OCI-LY7 (cell line): Measurements from ENCODE around the gene TRABD2B. TPM values are rescaled to one million over a fixed set of nuclear protein-coding genes. Genes with fewer than 3 reads are reported as not detected.
A peak's percentile ranks its signal among the peaks of the same experiment; 100 is the strongest.

ENCODE experiments used
- BruUV-seq: library from RNA; stranded (reverse); fragments of 400-500 nt; replicated peaks from 2 replicates; lab custom pipeline; 2021; lab: Mats Ljungman, UMichigan
- CTCF ChIA-PET: fragments of 300-600 bp; sonication (Branson Sonifier 250); formaldehyde crosslinking; loops from one replicate; lab custom pipeline; 2022; ENCODE audit warnings: antibody characterized with exemption; ENCODE audit not compliant: unreplicated experiment; lab: Charles Lee
- POLR2A ChIA-PET: fragments of 300-600 bp; sonication (Branson Sonifier 250); formaldehyde crosslinking; loops from one replicate; lab custom pipeline; 2022; ENCODE audit warnings: antibody characterized with exemption; lab: Charles Lee
- DNase-seq: peaks from one replicate; pipeline ENCODE4 v3.0.0-alpha.2; 2015; ENCODE audit warnings: low spot score
- H2AFZ ChIP-seq: fragments of 200-600 bp; sonication (generic), shearing (Covaris generic); 2 replicates; pipeline ENCODE4 v1.6.1; 2014; ENCODE audit warnings: mild to moderate bottlenecking, antibody characterized with exemption, low read length, moderate library complexity
- H3K27ac ChIP-seq: fragments of 200-600 bp; sonication (generic); 2 replicates; pipeline ENCODE4 v1.5.1; 2014; ENCODE audit warnings: mixed run types, low read depth, mild to moderate bottlenecking, moderate library complexity, low read length, inconsistent platforms; ENCODE audit not compliant: poor library complexity, severe bottlenecking
- H3K36me3 ChIP-seq: fragments of 200-600 bp; sonication (generic); 2 replicates; pipeline ENCODE4 v1.6.1; 2014; ENCODE audit warnings: mild to moderate bottlenecking, antibody characterized with exemption, low read length, moderate library complexity, mixed read lengths; ENCODE audit not compliant: insufficient read depth
- H3K4me1 ChIP-seq: fragments of 200-600 bp; sonication (generic); 2 replicates; pipeline ENCODE4 v1.5.1; 2014; ENCODE audit warnings: mild to moderate bottlenecking, low read length; ENCODE audit not compliant: insufficient read depth, poor library complexity, severe bottlenecking
- H3K4me2 ChIP-seq: fragments of 200-600 bp; sonication (generic); 2 replicates; pipeline ENCODE4 v1.6.1; 2014; ENCODE audit warnings: mild to moderate bottlenecking, low read length
- H3K4me3 ChIP-seq: fragments of 200-600 bp; sonication (generic); 2 replicates; pipeline ENCODE4 v1.5.1; 2014; ENCODE audit warnings: mild to moderate bottlenecking, low read depth, low read length; ENCODE audit not compliant: poor library complexity, severe bottlenecking
- H3K79me2 ChIP-seq: fragments of 200-600 bp; sonication (generic); 2 replicates; pipeline ENCODE4 v1.6.1; 2016; ENCODE audit warnings: low read depth, mild to moderate bottlenecking, low read length, moderate library complexity, mixed read lengths; ENCODE audit not compliant: insufficient read depth
- H3K9me2 ChIP-seq: fragments of 200-600 bp; sonication (generic); 2 replicates; pipeline ENCODE4 v1.6.1; 2016; ENCODE audit warnings: mild to moderate bottlenecking, low read length, mixed read lengths; ENCODE audit not compliant: insufficient read depth
- H3K9me3 ChIP-seq: fragments of 200-600 bp; sonication (generic); 2 replicates; pipeline ENCODE4 v1.6.1; 2014; ENCODE audit warnings: mild to moderate bottlenecking, mixed run types, low read length, mixed read lengths
- H4K20me1 ChIP-seq: fragments of 200-600 bp; sonication (generic); 2 replicates; pipeline ENCODE4 v1.6.1; 2014; ENCODE audit warnings: mild to moderate bottlenecking, antibody characterized with exemption, low read length, moderate library complexity, mixed read lengths; ENCODE audit not compliant: insufficient read depth
- EZH2phosphoT487 ChIP-seq: fragments of 200-600 bp; sonication (generic); IDR thresholded peaks from 2 replicates; pipeline ENCODE4 v1.6.1; 2018; ENCODE audit warnings: low read depth, borderline replicate concordance, mild to moderate bottlenecking, mixed run types, antibody characterized with exemption, low read length, moderate library complexity, mixed read lengths
- intact Hi-C: fragments of 100-400 bp; cut with micrococcal nuclease; formaldehyde crosslinking; loops from one replicate; pipeline ENCODE4 v1.10.0; 2022; ENCODE audit not compliant: unreplicated experiment
- total RNA-seq, 2 experiments: library from RNA; depleted of rRNA in 1 of 2; stranded (reverse); fragments of >200 nt in 1 of 2; shearing (Covaris generic) in 1 of 2; gene quantifications; 2 replicates each; pipeline ENCODE4 v1.2.3, GENCODE V29; 2014 to 2022
- TF ChIP-seq, protein P1 (sequence below): fragments of 200-600 bp; sonication (generic); conservative IDR thresholded peaks from 2 replicates; pipeline ENCODE4 v1.5.1; 2014; ENCODE audit warnings: mild to moderate bottlenecking, antibody characterized with exemption, low read length, moderate library complexity, mixed read lengths

Gene TRABD2B
- total RNA-seq, 2 experiments from 2014 or later = not detected

GRCh38 chr1:47932743-47933142, 64.4 kb downstream of the TRABD2B start:
- ChIA-PET CTCF (no interaction called here), POLR2A (no interaction called here)
- DNase-seq = no peak
- Histone ChIP-seq H3K9me3 (no peaks in the 10 kb centered on the region), H3K4me1 (no peaks in the 10 kb centered on the region), H3K4me2 (no peak overlapping the region), H3K4me3 (no peak overlapping the region), H2AFZ (no peak overlapping the region), H3K9me2 (no peaks in the 10 kb centered on the region), H3K36me3 (no peaks in the 10 kb centered on the region), H3K79me2 (no peaks in the 10 kb centered on the region), H4K20me1 (no peaks in the 10 kb centered on the region), H3K27ac (no peak overlapping the region)
- TF ChIP-seq EZH2phosphoT487 = no peak
- TF ChIP-seq, protein P1, sequence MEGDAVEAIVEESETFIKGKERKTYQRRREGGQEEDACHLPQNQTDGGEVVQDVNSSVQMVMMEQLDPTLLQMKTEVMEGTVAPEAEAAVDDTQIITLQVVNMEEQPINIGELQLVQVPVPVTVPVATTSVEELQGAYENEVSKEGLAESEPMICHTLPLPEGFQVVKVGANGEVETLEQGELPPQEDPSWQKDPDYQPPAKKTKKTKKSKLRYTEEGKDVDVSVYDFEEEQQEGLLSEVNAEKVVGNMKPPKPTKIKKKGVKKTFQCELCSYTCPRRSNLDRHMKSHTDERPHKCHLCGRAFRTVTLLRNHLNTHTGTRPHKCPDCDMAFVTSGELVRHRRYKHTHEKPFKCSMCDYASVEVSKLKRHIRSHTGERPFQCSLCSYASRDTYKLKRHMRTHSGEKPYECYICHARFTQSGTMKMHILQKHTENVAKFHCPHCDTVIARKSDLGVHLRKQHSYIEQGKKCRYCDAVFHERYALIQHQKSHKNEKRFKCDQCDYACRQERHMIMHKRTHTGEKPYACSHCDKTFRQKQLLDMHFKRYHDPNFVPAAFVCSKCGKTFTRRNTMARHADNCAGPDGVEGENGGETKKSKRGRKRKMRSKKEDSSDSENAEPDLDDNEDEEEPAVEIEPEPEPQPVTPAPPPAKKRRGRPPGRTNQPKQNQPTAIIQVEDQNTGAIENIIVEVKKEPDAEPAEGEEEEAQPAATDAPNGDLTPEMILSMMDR = no peak
- intact Hi-C loops = no loop called here
- no TSS peak for BruUV-seq

- H2AFZ ChIP-seq = no peak overlapping the region
- no peak overlapping the region for H3K27ac ChIP-seq
- POLR2A ChIA-PET = interaction anchor here (0.6 kb wide), 1 partner anchor 12 kb away, joined by 3 read pairs; no protein-coding TSS in a partner anchor
- H4K20me1 ChIP-seq = no peaks in the 10 kb centered on the region
- H3K79me2 ChIP-seq = no peaks in the 10 kb centered on the region
- no peaks in the 10 kb centered on the region for H3K9me3 ChIP-seq
- BruUV-seq = no TSS peak
- TF ChIP-seq, protein P1 = peak; percentile 48; the same call in 1 of the 2 replicates
- TF ChIP-seq EZH2phosphoT487 = no peak
- peak; percentile 17 for DNase-seq
- H3K4me1 ChIP-seq = no peaks in the 10 kb centered on the region
- no peak overlapping the region for H3K4me3 ChIP-seq
- intact Hi-C loops = no loop called here
- no peaks in the 10 kb centered on the region for H3K9me2 ChIP-seq
- H3K36me3 ChIP-seq = no peaks in the 10 kb centered on the region
- H3K4me2 ChIP-seq = no peak overlapping the region
- CTCF ChIA-PET = no interaction called here
These were observed 65.8 kb downstream of the TRABD2B start for GRCh38 chr1:47931395-47931794.

GRCh38 chr1:47930210-47930840, 66.9 kb downstream of the TRABD2B start:
- Histone ChIP-seq H3K27ac (no peak overlapping the region), H3K79me2 (no peaks in the 10 kb centered on the region), H3K9me2 (no peaks in the 10 kb centered on the region), H3K4me2 (no peak overlapping the region), H3K9me3 (no peaks in the 10 kb centered on the region), H3K36me3 (no peaks in the 10 kb centered on the region), H4K20me1 (no peaks in the 10 kb centered on the region), H2AFZ (no peak overlapping the region), H3K4me3 (no peak overlapping the region), H3K4me1 (no peaks in the 10 kb centered on the region)
- intact Hi-C loops = no loop called here
- TF ChIP-seq EZH2phosphoT487 = no peak
- TF ChIP-seq, protein P1 = no peak
- POLR2A ChIA-PET = no interaction called here
- BruUV-seq = no TSS peak
- no peak for DNase-seq
- CTCF ChIA-PET = interaction anchor here (0.6 kb wide), 1 partner anchor 107 kb away, joined by 12 read pairs; no protein-coding TSS in a partner anchor
